ENCODE measurements around the gene MAPKAPK2.
"Not testable (repeated sequence)": the region's sequence is repeated elsewhere in the genome, so short reads cannot be mapped to it uniquely, and the experiment has no call there.

The MAPKAPK2 gene

DNA sequence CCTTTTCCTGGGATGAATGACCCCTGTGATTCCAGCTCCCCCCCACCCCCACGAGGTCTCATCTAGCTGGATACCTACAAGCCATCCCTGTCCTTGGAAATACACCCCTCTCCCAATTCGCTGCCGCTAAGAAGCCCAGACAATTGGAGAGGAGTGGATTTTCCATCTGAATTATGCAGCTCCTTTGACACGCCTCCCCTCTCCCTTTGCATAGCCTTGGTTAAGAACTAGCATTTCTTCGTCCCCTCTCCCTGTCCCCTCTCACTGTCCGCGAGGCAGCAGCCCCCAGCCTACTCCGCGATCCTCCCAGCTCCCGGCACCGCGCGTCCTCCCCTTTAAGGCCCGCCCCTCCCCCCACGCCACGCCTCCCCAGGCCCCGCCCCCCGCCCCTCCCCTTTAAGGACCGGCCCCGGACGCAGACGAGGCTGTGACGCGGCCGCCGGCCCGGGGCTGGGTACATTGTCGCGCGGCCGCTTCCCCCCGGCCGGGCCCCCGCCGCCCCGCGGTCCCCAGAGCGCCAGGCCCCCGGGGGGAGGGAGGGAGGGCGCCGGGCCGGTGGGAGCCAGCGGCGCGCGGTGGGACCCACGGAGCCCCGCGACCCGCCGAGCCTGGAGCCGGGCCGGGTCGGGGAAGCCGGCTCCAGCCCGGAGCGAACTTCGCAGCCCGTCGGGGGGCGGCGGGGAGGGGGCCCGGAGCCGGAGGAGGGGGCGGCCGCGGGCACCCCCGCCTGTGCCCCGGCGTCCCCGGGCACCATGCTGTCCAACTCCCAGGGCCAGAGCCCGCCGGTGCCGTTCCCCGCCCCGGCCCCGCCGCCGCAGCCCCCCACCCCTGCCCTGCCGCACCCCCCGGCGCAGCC, at the start of gene MAPKAPK2:
MAPKAPK2 (plus strand) TSS at position 428 of the 856 bp plus-strand sequence; CDS start at position 753, 325 bp downstream.
- peak; percentile 83 for DNase-seq

DNA sequence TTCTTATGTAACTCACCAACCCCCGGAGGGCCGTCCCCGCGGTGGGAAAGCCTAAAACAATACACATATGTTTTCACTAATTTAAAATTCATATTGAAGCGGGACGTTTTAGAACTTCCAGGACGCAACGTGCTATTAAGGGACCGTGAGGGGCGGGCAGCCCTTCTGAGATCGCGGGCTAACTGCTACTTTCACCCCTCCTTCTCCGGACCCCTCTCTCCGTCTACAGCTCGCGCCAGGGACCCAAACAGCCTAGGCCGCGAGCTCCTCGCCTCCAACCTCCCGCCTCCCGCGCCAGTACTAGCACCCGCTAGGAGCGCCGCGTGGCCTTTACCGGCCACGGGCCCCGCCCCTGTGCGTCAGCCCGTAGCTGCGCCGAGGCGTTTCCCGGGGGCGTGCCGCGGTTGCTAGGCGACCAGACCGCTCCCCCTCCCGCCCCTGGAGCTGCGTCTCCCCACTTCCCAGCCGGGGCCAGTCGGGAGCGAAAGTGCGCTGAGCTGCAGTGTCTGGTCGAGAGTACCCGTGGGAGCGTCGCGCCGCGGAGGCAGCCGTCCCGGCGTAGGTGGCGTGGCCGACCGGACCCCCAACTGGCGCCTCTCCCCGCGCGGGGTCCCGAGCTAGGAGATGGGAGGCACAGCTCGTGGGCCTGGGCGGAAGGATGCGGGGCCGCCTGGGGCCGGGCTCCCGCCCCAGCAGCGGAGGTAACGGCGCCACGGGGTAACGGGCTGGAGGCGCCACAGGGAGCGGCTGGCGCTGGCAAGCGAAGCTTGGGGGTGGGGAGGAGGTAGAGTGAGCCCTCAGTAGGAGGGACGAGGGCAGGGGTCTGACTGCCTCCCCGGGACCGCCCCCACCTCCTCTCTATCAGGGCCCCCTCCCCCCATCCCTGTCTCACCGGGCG, 49.4 kb upstream of the MAPKAPK2 start, which contains the start of gene DYRK3:
DYRK3 (plus strand) TSS at position 457 of the 898 bp plus-strand sequence; CDS start at position 625, 168 bp downstream.
- peak; percentile 96 for DNase-seq

DNA sequence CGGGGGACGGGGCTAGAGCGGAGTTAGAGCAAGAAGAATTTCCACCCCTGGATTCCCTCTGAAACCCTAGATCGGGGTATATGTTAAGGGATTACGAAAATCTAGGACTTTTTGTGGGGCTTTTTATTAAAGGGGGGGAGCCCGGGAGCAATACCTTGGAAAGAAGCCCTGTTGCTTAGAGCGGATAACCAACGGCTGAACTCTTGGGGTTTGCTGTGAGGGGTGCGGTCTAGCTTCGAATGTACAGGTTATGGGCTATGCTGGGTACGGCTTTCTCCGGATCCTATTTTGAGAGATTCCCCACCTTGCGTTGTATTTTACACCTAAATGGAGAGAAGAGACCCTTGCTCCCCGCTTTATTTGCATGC, 48.7 kb upstream of the MAPKAPK2 start:
- DNase-seq: peak; percentile 15

DNA sequence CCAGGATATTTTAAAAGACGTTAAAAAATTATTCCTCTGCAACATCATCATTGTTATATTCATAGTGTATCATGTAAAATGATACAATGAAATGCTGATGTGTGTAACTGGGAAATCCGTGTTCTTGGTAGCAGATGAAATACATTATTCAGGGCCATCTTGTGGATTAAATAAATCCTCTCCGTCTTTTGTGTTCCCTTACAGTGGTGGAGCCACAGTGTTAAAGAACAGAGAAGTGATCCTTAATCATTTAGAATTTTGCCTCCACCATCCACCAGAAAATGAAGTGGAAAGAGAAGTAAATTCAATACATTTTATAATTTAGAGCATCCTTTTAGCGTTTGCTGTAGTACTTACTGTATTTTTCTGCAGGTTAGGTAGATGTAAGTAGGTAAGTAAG, 48.0 kb upstream of the MAPKAPK2 start:
- no peak for DNase-seq

DNA sequence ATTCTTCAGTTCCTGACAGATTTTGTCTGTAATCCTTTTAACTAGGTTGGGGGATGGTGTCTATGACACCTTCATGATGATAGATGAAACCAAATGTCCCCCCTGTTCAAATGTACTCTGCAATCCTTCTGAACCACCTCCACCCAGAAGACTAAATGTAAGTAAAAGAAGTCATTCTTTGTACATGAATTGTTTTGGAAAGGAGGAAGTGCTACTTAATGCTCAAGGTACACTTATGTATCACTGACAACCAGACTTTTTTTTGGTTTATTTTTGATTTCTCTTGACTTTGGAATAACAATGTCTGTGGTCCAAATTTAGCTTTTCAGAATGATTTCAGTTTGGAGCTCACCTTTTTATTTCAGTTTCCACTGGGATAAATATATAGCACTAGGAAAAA, 47.1 kb upstream of the MAPKAPK2 start:
- no peak for DNase-seq

DNA sequence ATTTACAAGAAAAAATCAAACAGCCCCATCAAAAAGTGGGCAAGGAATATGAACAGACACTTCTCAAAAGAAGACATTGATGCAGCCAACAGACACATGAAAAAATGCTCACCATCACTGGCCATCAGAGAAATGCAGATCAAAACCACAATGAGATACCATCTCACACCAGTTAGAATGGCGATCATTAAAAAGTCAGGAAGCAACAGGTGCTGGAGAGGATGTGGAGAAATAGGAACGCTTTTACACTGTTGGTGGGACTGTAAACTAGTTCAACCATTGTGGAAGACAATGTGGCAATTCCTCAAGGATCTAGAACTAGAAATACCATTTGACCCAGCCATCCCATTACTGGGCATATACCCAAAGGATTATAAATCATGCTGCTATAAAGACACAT, 42.6 kb upstream of the MAPKAPK2 start:
- DNase-seq: not testable (repeated sequence)

DNA sequence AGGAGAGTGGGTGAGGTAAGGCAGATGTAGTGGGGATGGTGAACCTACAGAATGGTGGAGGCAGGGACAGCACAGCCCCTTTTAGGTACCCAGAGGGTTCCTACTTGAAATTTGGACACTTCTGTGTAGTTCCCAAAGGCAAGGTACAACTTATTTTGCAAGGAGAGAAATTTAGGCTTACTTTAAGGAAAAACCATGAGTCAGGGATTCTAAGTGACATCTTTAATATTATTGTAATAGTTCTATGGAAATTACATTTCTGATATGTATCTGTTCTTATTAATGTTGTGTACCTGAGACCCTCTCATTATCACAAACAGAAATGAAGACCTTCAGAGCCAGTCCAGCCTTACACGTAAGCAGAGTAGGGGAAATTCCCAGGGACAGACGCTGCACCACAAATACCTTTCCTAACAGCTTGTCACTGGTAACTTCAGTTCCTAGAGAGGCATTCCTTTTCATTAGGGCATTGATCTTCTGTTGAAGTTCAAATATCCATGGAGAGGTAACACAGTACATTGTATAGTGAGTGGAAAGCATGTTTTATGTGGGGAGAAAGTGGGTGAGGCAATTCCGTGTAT, 41.5 kb upstream of the MAPKAPK2 start:
- no peak for DNase-seq

DNA sequence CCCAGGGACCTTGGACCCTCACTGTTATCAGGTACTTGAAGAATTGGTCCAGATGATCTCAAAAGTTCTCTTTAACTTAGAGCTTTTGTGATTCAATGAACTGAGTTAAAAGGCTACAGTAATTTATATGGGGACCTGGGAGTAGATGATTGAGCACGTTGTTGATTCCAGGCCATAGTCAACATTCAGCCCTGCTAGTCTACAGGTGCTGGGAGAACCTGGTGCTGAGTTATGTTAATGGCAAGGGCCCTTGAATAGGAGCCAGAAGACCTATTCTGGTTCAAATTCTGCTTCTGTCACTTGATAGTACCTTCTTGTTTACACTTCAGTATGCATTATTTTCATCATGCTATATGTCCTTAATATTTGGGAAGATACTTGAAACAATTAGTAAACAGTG, 38.2 kb upstream of the MAPKAPK2 start:
- DNase-seq: no peak

DNA sequence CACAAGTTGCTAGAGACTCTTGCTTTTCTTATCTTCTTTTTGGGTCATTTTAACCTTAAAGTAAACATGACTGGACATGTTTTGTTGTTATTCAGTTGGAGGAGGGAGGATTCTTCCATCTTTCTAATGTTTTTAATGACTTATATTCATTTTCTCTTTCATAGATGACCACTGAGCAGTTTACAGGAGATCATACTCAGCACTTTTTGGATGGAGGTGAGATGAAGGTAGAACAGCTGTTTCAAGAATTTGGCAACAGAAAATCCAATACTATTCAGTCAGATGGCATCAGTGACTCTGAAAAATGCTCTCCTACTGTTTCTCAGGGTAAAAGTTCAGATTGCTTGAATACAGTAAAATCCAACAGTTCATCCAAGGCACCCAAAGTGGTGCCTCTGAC, 37.5 kb upstream of the MAPKAPK2 start:
- no peak for DNase-seq

DNA sequence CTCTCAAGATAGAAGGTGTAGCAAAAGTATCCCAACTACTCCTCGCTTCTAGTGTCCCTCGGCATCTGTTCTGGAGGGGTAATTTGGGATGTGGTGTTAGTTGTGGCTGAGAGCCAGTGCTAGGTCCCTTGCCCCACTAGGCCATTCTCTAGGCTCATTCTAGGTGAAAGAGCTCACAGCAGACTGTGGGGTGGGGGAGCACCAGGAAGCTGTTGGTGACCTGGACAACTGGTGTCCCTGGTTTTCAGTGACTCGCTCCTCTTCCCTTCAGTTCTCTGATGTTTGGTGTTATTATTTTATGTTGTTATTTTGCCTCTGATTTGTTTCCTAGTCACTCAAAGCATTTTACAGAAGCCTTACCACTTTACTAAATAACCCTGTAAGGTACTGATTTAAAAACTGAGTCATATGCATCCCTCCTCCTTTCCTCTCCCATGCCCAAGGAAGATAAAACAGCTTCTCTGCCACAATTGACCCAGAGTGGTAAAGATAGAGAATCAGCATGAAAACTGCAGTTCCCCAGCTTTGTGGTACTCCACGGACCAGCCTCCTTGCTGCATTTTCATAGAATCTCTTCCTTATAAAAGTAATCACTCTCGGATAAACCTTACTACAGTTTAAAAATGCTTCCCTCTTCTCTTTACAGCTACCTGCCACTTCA, 35.3 kb upstream of the MAPKAPK2 start:
- no peak for DNase-seq

DNA sequence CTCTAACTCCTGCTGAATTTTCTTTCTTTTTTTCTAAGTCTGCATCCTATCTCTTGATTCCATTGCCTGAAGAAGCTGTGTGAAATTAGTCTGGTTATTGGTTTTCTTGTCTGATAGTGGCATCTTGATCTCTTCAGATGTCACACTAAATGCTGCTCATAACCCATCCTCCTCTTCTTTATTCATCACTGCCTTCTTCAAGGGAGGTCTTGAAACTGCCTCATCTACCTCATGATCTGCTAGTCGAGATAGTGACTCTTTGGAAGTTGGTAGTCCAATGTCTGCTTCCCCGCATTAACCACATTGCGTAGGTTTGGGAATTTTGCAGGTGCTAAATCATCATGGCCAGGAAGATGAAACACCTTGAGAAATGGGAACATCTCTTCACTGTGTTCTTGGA, 33.7 kb upstream of the MAPKAPK2 start:
- no peak for DNase-seq

DNA sequence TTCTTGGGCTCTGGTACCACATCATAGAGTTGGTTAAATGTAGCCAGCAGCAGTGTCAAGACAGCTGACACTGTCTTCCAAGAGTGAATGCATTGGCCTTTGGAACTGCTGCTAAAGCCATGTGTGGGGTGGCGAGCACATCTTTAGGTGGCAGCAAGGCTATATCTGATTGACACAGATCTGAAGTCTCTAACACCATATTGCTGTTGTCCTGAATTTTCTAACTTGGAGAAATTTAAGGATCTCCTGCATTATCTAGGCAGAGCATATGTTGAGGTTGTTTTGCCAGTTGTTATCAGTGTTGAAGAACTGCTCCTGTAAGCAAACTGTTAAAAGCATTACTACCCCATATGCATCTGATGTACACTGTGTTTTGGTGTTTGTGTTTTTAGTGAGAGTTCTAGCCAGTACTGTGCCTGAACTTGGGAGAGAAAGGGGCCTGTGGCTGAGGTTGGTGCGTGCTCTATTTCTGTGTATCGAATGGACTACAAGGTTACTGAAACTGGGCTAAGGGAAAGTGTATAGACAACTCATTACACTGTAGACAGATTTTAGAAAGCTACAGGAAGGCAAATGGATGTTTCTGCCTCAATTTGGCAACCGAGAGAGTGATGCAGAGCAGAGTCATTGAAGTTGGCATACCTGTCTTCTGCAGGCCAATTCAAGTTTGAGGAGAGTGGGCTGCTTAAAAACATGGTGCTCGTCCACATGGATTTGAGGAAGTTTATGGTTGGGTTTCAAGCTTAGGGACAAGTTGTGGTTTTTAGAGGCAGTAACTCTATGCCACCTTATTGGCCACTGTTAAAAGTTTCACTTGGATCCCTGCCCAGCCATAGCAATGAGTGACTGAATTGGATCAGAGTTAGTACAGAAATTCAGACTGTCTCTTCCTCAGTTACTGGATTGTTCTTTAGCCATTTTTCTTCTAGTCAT, 32.5 kb upstream of the MAPKAPK2 start:
- DNase-seq: no peak

DNA sequence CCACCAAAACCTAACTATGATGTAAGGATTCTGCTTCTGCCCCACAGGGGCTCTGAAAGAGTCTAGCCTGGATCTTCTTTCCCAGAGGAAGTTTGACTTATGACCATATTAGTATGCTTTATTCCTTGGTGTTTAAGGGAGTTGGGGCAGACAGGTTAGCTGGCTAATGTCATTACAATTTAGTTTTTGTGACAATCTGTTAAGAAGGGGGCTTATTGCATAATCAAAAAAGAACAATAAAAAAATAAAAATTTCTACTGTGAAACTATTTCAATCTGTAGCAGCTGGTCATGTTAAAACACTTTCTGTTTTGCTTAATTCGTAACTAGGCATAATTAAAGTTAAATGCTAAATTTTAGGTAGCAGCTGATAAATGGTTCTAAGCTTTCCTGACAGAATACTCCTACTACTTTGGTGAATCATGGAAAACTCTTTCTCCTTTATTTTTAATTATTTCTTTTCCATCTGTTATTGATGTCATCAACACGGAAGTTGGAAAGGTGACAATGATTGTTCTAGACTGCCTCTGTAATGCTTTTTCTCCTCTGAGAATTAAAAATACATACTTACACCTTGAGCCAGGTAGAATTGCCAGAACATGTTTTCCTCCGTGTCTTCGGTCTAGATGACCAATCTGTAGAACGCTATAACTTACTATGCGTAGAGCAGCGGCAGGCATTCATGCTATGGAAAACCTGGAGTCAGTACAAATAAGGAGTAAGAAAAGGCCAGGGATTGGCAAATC, 30.8 kb upstream of the MAPKAPK2 start:
- no peak for DNase-seq

DNA sequence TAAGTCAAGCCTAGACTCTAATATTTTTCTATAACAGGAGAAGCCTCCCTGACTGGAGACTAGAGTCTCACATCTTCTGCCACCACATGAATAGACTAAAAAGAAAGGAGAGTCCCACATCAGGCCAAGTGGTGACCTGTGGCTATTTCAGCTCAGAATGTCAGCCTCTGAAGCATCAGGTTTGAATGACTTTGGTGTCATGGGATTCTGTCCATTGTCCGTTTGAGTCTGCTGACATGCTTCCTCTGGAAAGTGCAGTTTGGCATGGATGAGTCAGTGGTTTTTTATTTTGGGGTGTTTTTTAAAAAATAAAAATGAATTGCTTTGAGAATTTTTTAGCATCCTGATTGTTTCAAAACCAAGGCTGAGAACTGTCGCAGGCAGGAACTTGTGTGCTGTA, 29.9 kb upstream of the MAPKAPK2 start:
- no peak for DNase-seq

DNA sequence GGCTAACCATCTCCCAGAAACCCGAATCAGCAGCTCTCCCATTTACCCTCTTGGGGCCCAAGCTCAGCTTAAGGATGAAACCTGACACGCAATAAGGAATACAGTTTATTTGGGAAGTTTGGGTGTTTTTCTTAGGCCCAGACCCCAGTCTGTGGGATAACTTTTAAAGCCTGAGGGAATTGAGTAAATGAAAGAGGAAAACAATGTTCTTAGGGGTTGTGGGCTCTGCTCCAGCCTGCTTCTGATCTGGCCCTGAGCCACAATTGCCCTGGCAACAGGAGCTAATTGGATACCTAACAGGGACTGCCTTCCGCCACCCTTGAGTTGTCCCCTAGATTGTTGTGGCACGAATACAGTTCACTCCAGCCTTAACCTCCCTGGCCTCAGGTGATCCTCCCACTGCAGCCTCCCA, 29.2 kb upstream of the MAPKAPK2 start:
- DNase-seq: no peak

DNA sequence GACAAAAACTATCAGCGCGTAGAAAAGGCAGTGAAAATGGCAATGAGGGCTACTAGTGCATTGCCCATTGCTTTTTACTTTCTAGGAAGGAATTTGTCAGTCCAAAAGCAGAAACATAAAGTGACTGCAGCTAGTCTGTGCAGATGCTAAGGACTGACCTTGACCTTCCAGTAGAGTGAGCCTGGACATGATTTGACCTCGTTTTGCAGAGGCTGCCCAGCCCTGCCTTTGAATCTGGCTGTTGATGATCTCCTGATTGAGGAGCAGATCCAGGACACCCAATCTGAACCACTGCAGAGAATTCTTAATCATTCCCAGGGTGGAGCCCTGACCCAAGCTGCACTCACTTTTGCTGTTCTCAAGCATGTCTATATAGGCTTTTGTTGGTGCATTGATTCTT, 27.8 kb upstream of the MAPKAPK2 start:
- DNase-seq: no peak

DNA sequence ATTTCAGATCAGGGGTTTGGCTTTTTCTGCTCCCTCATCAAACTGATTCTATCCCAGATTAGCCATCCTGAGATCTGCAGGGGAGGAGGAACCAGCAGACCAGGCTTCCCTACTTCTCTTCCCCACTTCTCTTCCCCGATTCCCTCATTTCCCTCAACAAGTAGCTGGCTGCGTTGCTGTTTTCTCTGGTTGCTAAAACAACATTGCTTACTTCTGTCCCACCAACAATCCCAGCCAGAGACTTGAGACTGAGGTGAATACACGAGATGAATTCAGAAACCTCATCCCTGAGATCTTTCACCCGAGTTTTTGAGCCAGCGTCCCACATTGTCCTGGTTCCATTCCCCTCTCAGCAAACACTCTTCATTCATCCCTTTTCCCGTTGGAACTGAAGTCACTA, 27.0 kb upstream of the MAPKAPK2 start:
- DNase-seq: no peak

DNA sequence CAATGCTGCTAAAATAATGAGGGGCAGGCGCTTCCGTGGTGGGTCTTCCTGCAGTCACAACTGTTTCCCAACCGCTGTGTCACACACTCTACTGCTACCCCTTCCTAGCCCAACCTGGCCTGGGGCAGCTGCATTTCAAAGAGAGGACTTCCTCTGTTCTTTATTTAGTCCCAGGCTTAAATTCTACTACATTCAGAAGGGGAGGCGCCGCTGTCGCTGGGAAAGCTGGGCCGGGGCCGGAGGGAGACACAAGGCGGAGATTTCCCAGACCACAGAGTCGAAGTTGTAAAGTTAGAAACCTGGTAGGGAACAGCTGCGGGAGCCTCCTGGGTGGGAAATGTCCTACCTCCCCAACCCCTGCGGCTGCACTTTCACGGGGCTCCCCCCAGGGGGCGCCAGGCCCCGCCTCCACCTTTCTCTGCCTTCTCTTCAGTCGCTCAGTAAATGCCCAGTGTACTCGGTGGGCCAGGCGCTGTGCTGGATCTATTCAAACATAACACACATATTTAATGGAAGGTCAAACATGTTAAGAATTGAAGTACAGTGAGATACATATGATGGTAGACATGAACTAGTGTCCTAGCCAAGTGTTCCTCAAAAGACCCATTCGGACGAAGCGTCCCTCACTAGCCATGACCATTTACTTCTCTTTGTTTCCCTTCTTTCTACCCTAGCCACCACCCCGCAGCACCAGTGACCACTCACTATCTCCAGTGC, 26.3 kb upstream of the MAPKAPK2 start:
- DNase-seq: peak; percentile 66

DNA sequence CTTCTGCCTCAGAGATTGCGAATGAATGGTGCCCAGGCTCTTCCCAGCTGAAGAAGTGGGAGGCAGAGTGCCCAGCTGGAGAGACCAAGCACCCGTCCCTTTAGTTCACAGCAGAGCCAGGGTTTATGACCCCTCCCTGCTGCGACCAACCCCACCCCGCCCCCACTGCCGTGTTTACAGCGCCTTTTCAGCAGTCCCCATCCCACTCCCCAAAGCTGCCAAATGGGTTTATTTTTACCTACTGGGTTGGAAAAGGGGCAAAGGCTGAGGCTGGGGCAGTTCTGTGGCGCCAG, 25.8 kb upstream of the MAPKAPK2 start:
- DNase-seq: no peak

DNA sequence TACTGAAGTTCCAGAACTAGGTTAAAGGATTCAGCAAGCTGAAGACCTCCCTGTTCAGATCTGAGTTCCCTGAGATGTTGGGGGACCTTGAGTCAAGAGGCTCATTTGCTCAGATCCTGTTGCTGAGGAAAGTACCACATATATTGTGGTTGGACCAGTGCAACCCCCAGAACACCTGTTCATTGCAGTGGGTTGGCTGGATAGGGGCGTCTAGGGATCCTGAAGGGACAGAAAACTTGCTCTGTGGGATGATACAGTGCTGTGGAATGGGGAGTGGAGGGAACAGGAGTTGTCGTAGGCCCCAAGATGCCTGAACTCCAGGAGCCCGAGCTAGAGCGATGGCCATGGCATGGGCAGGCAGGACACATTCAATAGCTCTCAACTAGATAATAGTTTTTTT, 24.6 kb upstream of the MAPKAPK2 start:
- no peak for DNase-seq
